ENCODE measurements around the gene ZNF814. TPM values are rescaled to one million over a fixed set of nuclear protein-coding genes. Genes with fewer than 3 reads are reported as not detected.

The ZNF814 gene
- total and polyA plus RNA-seq, 4 donors, result 17.5 to 61.5 (median 33.1) TPM

Other genes starting within 250 kb of the ZNF814 start
- not detected for gene ZSCAN4, start 220.1 kb downstream of the ZNF814 start, total RNA-seq
- gene ZSCAN4, start 220.1 kb downstream of the ZNF814 start, polyA plus RNA-seq (ENCODE audit: insufficient read length in 2 of 2), result under 1 TPM in 1 of 2 donors, not detected in 1; 0.17 TPM
- 10 to 100 TPM; 12.8 to 13.1 TPM for gene ZNF551, start 207.1 kb downstream of the ZNF814 start, total RNA-seq
- gene ZNF551, start 207.1 kb downstream of the ZNF814 start, polyA plus RNA-seq (ENCODE audit: insufficient read length in 2 of 2), result 10 to 100 TPM; 11.4 to 14.3 TPM
- 10 to 100 TPM; 18.9 to 24.7 TPM for gene ZNF154, start 179.8 kb downstream of the ZNF814 start, total RNA-seq
- gene ZNF154, start 179.8 kb downstream of the ZNF814 start, polyA plus RNA-seq (ENCODE audit: insufficient read length in 2 of 2), result 10 to 100 TPM; 24.2 to 32.4 TPM
- gene ZNF671, start 161.4 kb downstream of the ZNF814 start, total RNA-seq, result 10 to 100 TPM; 17.8 to 27.8 TPM
- 10 to 100 TPM; 21.2 to 23.4 TPM for gene ZNF671, start 161.4 kb downstream of the ZNF814 start, polyA plus RNA-seq (ENCODE audit: insufficient read length in 2 of 2)
- 10 to 100 TPM; 34.2 to 40.1 TPM for gene ZNF776, start 142.2 kb downstream of the ZNF814 start, total RNA-seq
- gene ZNF776, start 142.2 kb downstream of the ZNF814 start, polyA plus RNA-seq (ENCODE audit: insufficient read length in 2 of 2), result 10 to 100 TPM; 22.1 to 25.9 TPM
- gene ZNF586, start 119.4 kb downstream of the ZNF814 start, total RNA-seq, result 10 to 100 TPM; 35.1 to 35.4 TPM
- gene ZNF586, start 119.4 kb downstream of the ZNF814 start, polyA plus RNA-seq (ENCODE audit: insufficient read length in 2 of 2), result 10 to 100 TPM; 12.4 to 19.4 TPM
- gene ZNF552, start 74.1 kb downstream of the ZNF814 start, total RNA-seq, result 10 to 100 TPM in 1 of 2 donors, 1 to 10 TPM in 1; 5.6 to 10.1 TPM
- 10 to 100 TPM in 1 of 2 donors, 1 to 10 TPM in 1; 3.4 to 11.6 TPM for gene ZNF552, start 74.1 kb downstream of the ZNF814 start, polyA plus RNA-seq (ENCODE audit: insufficient read length in 2 of 2)
- gene ZNF587B, start 58.7 kb downstream of the ZNF814 start, total RNA-seq, result 10 to 100 TPM; 15.5 to 17.9 TPM
- gene ZNF587B, start 58.7 kb downstream of the ZNF814 start, polyA plus RNA-seq (ENCODE audit: insufficient read length in 2 of 2), result 1 to 10 TPM; 4.8 to 7.9 TPM
- 10 to 100 TPM; 29.8 to 32.2 TPM for gene ZNF587, start 39.2 kb downstream of the ZNF814 start, total RNA-seq
- gene ZNF587, start 39.2 kb downstream of the ZNF814 start, polyA plus RNA-seq (ENCODE audit: insufficient read length in 2 of 2), result 10 to 100 TPM; 20.4 to 33.5 TPM
- 10 to 100 TPM; 29.0 to 35.6 TPM for gene ZNF417, start 27.6 kb upstream of the ZNF814 start, total RNA-seq
- gene ZNF417, start 27.6 kb upstream of the ZNF814 start, polyA plus RNA-seq (ENCODE audit: insufficient read length in 2 of 2), result 10 to 100 TPM; 19.5 to 35.6 TPM
- gene ZNF418, start 46.4 kb upstream of the ZNF814 start, total RNA-seq, result 10 to 100 TPM; 27.4 to 28.7 TPM
- 10 to 100 TPM; 23.9 to 32.9 TPM for gene ZNF418, start 46.4 kb upstream of the ZNF814 start, polyA plus RNA-seq (ENCODE audit: insufficient read length in 2 of 2)
- gene ZNF256, start 58.7 kb upstream of the ZNF814 start, total RNA-seq, result 10 to 100 TPM; 11.1 to 12.3 TPM
- 1 to 10 TPM; 7.4 to 8.9 TPM for gene ZNF256, start 58.7 kb upstream of the ZNF814 start, polyA plus RNA-seq (ENCODE audit: insufficient read length in 2 of 2)
- gene C19orf18, start 85.5 kb upstream of the ZNF814 start, total RNA-seq, result 1 to 10 TPM in 1 of 2 donors, under 1 TPM in 1; 0.40 to 1.9 TPM
- 1 to 10 TPM; 1.1 to 4.8 TPM for gene C19orf18, start 85.5 kb upstream of the ZNF814 start, polyA plus RNA-seq (ENCODE audit: insufficient read length in 2 of 2)
- gene ZNF606, start 113.8 kb upstream of the ZNF814 start, total RNA-seq, result 10 to 100 TPM; 33.3 to 39.3 TPM
- gene ZNF606, start 113.8 kb upstream of the ZNF814 start, polyA plus RNA-seq (ENCODE audit: insufficient read length in 2 of 2), result 10 to 100 TPM; 23.2 to 25.1 TPM
- gene ZSCAN1, start 145.0 kb upstream of the ZNF814 start, total RNA-seq, result 1 to 10 TPM in 1 of 2 donors, under 1 TPM in 1; 0.79 to 3.0 TPM
- 10 to 100 TPM; 12.9 to 14.9 TPM for gene ZSCAN1, start 145.0 kb upstream of the ZNF814 start, polyA plus RNA-seq (ENCODE audit: insufficient read length in 2 of 2)
- 10 to 100 TPM; 10.8 to 21.4 TPM for gene ZNF135, start 170.2 kb upstream of the ZNF814 start, total RNA-seq
- gene ZNF135, start 170.2 kb upstream of the ZNF814 start, polyA plus RNA-seq (ENCODE audit: insufficient read length in 2 of 2), result 10 to 100 TPM; 15.1 to 26.1 TPM
- gene ZSCAN18, start 209.2 kb upstream of the ZNF814 start, total RNA-seq, result 100 to 1,000 TPM in 1 of 2 donors, 10 to 100 TPM in 1; 81.2 to 115 TPM
- gene ZSCAN18, start 209.2 kb upstream of the ZNF814 start, polyA plus RNA-seq (ENCODE audit: insufficient read length in 2 of 2), result 100 to 1,000 TPM; 124 to 151 TPM